NOMO-1 treated with DMSO at 0.1 percent for 48 hours (cell line): ENCODE data around the gene MRGPRD.

ENCODE experiments used
- DNase-seq: peaks from one replicate; lab custom pipeline; 2025; ENCODE audit not compliant: unreplicated experiment; lab: John Stamatoyannopoulos, UW

MRGPRD gene

DNA sequence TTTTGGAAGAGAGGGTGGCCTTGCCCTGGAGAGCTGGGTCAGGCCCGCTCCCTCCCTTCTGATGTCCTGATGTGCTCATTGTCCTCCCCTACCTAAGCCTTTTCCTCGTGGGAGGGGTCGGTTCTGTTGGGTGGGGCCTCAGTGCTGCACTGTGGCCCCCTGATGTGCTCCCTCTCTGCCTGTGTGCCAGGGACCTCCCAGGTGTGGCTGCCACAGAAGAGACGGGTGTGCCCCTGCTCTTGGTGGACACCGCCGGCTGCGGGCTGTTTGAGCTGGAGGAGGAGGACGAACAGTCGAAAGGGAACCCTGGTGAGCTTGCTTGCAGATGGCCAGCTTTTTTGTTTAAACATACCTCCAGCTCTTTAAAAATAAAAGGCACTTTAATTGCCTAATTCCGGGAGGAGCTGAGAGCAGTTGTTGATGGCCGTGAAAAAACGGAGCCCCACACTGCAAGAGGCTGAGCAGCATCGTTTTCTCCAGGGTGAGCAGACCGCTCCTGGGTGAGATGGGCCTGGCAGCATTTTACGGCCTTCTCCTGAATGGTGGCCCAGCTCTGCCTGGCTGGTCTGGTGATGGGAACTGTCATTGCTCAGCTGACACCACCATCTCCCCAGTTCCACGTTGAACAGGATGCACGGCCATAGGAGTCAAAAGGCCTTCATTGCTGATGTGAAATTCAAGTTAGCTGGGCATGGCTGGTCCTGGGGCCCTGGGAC lies 47.0 kb downstream of the MRGPRD start:
- DNase-seq = no peak

DNA sequence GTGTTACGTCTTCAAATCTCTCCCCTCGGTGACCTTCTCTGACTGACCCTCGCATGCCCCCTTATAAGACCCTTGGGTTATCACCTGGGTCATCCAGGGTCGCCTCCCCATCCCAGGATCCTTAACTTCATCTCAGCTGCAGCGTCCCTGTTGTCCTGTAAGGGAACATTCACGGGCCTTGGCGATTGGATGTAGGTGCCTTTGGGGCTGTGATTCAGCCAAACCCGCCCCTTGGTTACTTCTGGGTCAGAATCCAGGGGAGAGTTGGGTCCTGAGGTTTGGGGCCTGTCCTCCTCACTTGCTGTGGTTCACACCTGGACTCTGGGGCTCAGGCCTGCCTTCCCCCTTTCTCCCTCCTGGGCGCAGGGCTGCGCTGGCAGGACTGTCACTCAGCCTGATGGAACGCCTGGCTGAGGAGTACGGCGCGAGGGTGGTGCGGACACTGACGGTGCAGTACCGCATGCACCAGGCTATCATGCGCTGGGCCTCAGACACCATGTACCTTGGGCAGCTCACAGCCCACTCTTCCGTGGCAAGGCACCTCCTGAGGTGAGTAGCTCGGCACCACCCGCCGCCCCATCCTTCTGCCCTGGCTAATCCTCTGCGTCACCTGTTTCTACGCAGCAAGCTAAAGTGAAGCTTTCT lies 47.7 kb downstream of the MRGPRD start:
- DNase-seq = no peak

DNA sequence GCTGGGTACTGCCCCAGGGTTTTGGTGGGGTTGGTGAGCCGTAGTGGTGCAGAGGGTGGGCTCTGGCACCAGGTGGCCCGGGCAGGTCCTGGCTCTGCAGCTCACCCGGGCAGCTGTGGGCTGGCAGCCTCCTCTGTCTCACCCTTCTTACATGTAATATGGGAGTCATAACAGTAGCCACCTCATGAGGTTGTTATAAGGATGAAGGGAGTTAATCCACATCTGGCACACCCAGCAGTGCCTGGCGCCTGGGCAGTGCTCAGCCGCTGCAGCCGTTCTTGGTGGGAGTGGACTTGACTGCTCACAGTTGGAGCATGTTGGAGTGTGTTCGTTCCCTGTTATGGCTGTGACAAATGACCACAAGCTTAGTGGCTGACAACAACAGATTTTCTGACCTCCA lies 48.4 kb downstream of the MRGPRD start:
- DNase-seq = no peak

DNA sequence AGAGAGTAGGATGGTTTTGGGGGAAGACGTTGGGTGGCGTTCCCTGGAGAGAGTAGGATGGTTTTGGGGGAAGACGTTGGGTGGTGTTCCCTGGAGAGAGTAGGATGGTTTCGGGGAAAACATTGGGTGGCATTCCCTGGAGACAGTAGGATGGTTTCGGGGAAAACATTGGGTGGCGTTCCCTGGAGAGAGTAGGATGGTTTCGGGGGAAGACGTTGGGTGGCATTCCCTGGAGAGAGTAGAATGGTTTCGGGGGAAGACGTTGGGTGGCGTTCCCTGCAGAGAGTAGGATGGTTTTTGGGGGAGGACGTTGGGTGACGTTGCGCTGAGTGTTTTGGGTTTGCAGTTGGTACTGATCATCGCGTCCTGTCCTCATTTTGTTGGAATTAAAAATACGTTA lies 48.9 kb downstream of the MRGPRD start:
- no peak for DNase-seq

DNA sequence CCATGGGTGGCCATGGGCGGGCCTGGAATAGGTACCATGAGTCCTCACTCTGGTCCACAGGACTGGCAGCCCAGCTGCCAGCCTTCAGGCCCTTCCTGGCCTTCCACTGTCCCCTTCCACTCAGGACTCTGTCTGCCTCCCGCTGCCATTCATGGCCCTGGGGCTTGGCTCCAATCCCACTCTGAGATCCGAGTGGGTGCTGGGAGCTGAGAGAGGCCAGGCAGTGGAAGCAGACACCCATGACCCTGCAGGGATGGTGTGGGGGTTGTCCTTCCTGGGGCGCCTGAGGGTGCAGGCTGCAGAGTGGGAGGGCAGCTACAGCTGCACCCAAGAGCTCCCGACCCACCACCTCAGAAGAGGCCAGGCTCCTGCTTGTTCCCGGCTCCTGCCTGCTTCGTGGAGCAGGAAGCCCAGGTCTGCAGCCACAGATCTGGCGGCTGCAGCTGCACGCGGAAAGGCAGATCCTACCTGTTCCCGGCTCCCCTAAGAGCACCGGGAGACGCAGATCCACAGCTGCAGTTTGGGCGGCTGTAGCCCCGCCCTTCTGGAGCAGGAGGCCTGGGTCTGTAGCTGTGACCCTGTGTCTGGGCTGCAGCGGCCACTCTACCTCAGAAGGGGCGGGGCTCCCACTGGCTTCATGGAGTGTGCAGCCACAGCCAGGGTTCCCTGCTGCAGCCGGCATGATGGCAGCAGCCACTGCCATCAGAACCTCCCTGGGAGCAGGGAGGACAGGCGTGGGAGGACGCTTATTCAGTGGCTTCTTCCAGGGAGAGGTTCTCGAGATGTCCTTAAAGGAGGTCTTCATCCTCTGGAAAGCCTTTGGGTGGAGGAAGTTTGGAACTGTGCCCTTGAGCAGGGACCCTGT lies 49.6 kb downstream of the MRGPRD start:
- no peak for DNase-seq
